OCI-LY7 (cell line): ENCODE measurements around the gene RALB.
A peak's percentile ranks its signal among the peaks of the same experiment; 100 is the strongest.

Source experiments
- EZH2phosphoT487 ChIP-seq: fragments of 200-600 bp; sonication (generic); IDR thresholded peaks from 2 replicates; pipeline ENCODE4 v1.6.1; 2018; ENCODE audit warnings: low read depth, borderline replicate concordance, mild to moderate bottlenecking, mixed run types, antibody characterized with exemption, low read length, moderate library complexity, mixed read lengths
- TF ChIP-seq, protein P1 (sequence below): fragments of 200-600 bp; sonication (generic); conservative IDR thresholded peaks from 2 replicates; pipeline ENCODE4 v1.5.1; 2014; ENCODE audit warnings: mild to moderate bottlenecking, antibody characterized with exemption, low read length, moderate library complexity, mixed read lengths

DNA sequence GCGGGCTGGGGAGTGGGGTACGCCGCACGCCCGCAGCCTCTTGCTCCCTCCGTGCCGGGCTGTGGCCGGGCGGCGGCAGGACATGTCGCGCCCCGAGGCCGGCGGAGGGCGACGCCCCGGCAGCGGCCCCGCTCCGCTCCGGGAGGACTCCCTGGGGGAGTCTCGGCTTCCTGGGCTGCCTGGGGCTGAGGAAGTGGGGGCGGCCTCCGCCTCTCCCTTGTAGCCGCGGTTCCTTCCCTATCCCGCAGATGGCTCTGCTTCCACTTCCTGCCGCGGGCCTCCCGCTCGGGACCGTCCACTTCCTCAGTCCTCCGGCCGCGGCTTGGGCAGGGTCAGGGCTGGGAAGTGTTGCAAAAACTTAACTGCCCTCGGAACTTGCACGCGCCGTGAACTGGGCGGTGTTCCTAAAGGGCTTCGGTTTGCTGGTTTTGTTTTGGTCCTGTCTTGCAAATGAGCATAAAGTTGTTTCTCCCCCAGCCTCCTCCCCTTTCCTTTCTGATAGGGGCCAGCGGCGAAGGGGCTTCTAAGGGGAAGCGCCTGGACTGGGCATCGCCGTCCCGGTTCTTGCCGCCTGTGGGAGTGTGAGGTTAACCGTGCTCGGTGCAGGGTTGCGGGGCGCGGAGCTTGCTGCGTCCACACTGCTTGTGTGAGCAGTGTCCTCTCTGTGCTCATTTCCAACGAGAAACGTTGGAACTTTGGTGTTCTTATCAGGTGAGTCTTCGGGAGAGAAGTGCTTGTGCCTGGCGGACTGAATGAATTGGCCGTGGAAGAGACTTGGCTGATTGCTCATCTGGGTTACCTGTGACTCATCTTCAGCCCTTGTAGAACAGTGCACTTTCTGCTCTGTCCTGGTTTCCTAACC lies 600 bp downstream of the RALB start:
- TF ChIP-seq, protein P1, sequence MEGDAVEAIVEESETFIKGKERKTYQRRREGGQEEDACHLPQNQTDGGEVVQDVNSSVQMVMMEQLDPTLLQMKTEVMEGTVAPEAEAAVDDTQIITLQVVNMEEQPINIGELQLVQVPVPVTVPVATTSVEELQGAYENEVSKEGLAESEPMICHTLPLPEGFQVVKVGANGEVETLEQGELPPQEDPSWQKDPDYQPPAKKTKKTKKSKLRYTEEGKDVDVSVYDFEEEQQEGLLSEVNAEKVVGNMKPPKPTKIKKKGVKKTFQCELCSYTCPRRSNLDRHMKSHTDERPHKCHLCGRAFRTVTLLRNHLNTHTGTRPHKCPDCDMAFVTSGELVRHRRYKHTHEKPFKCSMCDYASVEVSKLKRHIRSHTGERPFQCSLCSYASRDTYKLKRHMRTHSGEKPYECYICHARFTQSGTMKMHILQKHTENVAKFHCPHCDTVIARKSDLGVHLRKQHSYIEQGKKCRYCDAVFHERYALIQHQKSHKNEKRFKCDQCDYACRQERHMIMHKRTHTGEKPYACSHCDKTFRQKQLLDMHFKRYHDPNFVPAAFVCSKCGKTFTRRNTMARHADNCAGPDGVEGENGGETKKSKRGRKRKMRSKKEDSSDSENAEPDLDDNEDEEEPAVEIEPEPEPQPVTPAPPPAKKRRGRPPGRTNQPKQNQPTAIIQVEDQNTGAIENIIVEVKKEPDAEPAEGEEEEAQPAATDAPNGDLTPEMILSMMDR, result peak; percentile 48
- TF ChIP-seq EZH2phosphoT487, result no peak
